Keratinocyte (primary cell): Measurements from ENCODE around the gene ADAM12. TPM values are rescaled to one million over a fixed set of nuclear protein-coding genes. Genes with fewer than 3 reads are reported as not detected.
A peak's percentile ranks its signal among the peaks of the same experiment; 100 is the strongest.

ENCODE experiments used
- DNase-seq: peaks from one replicate; pipeline ENCODE4 v3.0.0-alpha.2; 2011; ENCODE audit warnings: low read depth, missing footprints, low spot score
- FAIRE-seq: peaks from 2 replicates; lab custom pipeline; 2011; peaks lifted over from hg19 to GRCh38; lab: Jason Lieb, UNC
- H2AFZ ChIP-seq: 2 replicates; pipeline ENCODE4 v1.6.0; 2012; ENCODE audit warnings: low read length, control low read depth, inconsistent platforms; ENCODE audit not compliant: control insufficient read depth
- H3K27ac ChIP-seq: 2 replicates; pipeline ENCODE4 v1.5.1; 2011; ENCODE audit warnings: low read length; ENCODE audit not compliant: control insufficient read depth, insufficient read depth
- H3K27me3 ChIP-seq: 3 replicates; pipeline ENCODE4 v1.6.0; 2011; ENCODE audit warnings: low read length; ENCODE audit not compliant: control insufficient read depth, insufficient read depth; ENCODE audit errors: extremely low read depth
- H3K36me3 ChIP-seq, 2 experiments: 2 replicates in 1 of 2; 3 replicates in 1 of 2; pipeline ENCODE4 v1.5.1; 2011; ENCODE audit warnings: low read length in 2 of 2, mild to moderate bottlenecking in 1 of 2; ENCODE audit not compliant: control insufficient read depth in 2 of 2, insufficient read depth in 2 of 2; ENCODE audit errors: extremely low read depth in 1 of 2
- H3K4me1 ChIP-seq: 3 replicates; pipeline ENCODE4 v1.5.1; 2011; ENCODE audit warnings: low read length; ENCODE audit not compliant: control insufficient read depth, insufficient read depth; ENCODE audit errors: extremely low read depth
- H3K4me2 ChIP-seq: 3 replicates; pipeline ENCODE4 v1.6.0; 2011; ENCODE audit warnings: low read depth, low read length; ENCODE audit not compliant: control insufficient read depth, insufficient read depth; ENCODE audit errors: extremely low read depth
- H3K4me3 ChIP-seq, 3 experiments: fragments of 200-600 bp in 1 of 3; sonication (generic) in 1 of 3; 2 replicates in 2 of 3; 3 replicates in 1 of 3; pipeline ENCODE4 v1.5.1; 2011 to 2016; ENCODE audit warnings: low read length in 3 of 3, mild to moderate bottlenecking in 3 of 3, control low read depth in 2 of 3, inconsistent platforms in 1 of 3, low read depth in 1 of 3, mixed read lengths in 1 of 3, mixed run types in 1 of 3, moderate library complexity in 1 of 3; ENCODE audit not compliant: control insufficient read depth in 2 of 3, insufficient read depth in 2 of 3; ENCODE audit errors: extremely low read depth in 1 of 3
- H3K79me2 ChIP-seq: 2 replicates; pipeline ENCODE4 v1.6.0; 2012; ENCODE audit warnings: low read length; ENCODE audit not compliant: control insufficient read depth, insufficient read depth
- H3K9ac ChIP-seq: 3 replicates; pipeline ENCODE4 v1.6.0; 2011; ENCODE audit warnings: low read length; ENCODE audit not compliant: control insufficient read depth, insufficient read depth; ENCODE audit errors: extremely low read depth
- H3K9me1 ChIP-seq: 3 replicates; pipeline ENCODE4 v1.6.0; 2011; ENCODE audit warnings: low read length; ENCODE audit not compliant: control insufficient read depth, insufficient read depth; ENCODE audit errors: extremely low read depth
- H3K9me3 ChIP-seq: 2 replicates; pipeline ENCODE4 v1.5.1; 2012; ENCODE audit warnings: low read depth, low read length; ENCODE audit not compliant: control insufficient read depth
- H4K20me1 ChIP-seq: 3 replicates; pipeline ENCODE4 v1.6.0; 2011; ENCODE audit warnings: low read length; ENCODE audit not compliant: control insufficient read depth, insufficient read depth; ENCODE audit errors: extremely low read depth
- EZH2 ChIP-seq: IDR thresholded peaks from one replicate; pipeline ENCODE4 v1.6.1; 2012; ENCODE audit warnings: inconsistent platforms, mild to moderate bottlenecking, low read length, moderate library complexity
- dilution Hi-C: fragments of 300-500 bp; cut with MboI; formaldehyde crosslinking; loops from one replicate; pipeline ENCODE4 v1.7.0; 2020; ENCODE audit warnings: low sequenced_read_pairs; ENCODE audit not compliant: extremely low pct_ligation_motif_present
- polyA plus RNA-seq, 5 experiments: library from polyadenylated mRNA; depleted of rRNA in 3 of 5; stranded (reverse) in 3 of 5; stranded (forward) in 1 of 5; unstranded in 1 of 5; fragments of >200 nt; gene quantifications; 1 replicate in 1 of 5; 2 replicates in 3 of 5; 3 replicates in 1 of 5; pipeline versions ENCODE4 v1.2.1 to v1.2.3, GENCODE V29; 2011 to 2012; ENCODE audit warnings: missing spikeins in 2 of 5, low read depth in 1 of 5, low replicate concordance in 1 of 5
- TF ChIP-seq, protein P1 (sequence below), 3 experiments: IDR thresholded peaks in 1 of 3; conservative IDR thresholded peaks in 1 of 3; optimal IDR thresholded peaks in 1 of 3; 2 replicates in 2 of 3; 3 replicates in 1 of 3; pipeline versions ENCODE3 to v1.5.1; 2011; ENCODE audit warnings: low read length in 3 of 3, mild to moderate bottlenecking in 3 of 3, moderate library complexity in 2 of 3, control low read depth in 1 of 3, inconsistent platforms in 1 of 3; ENCODE audit not compliant: insufficient read depth in 2 of 3; ENCODE audit errors: extremely low read depth in 1 of 3

ADAM12 gene
- polyA plus RNA-seq, 1 donor (not counting 4 experiments of a cell fraction or from before 2014, with no cell fraction given), result 0.07 TPM

DNA sequence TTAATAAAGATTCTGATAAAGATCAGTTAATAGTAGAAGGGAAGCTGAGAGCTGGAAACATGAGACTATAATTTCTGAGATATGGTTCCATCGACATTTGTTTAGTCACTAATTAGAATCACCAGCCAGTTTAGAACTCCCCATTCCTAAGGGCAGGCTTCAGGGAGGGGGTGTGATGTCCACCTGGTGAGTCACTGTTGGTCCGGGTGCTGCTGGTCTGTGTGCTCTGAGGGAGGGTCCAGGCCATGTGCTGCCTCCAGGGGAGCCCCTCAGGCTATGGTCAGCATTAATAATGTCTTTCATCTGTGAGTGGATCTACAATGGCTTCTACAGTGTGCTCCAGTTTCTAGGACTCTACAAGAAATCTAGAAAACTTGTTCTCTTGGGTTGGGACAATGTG is 115.8 kb downstream of the ADAM12 start:
- H3K9me1 ChIP-seq, result no peaks in the 10 kb centered on the region
- H3K79me2 ChIP-seq, result no peaks in the 10 kb centered on the region
- H3K4me2 ChIP-seq, result no peak overlapping the region
- H3K27ac ChIP-seq, result no peak overlapping the region
- no peaks in the 10 kb centered on the region for H4K20me1 ChIP-seq
- H3K27me3 ChIP-seq, result no peaks in the 10 kb centered on the region
- no peak overlapping the region for H2AFZ ChIP-seq
- no peak for FAIRE-seq
- no peak for TF ChIP-seq EZH2
- TF ChIP-seq, protein P1, sequence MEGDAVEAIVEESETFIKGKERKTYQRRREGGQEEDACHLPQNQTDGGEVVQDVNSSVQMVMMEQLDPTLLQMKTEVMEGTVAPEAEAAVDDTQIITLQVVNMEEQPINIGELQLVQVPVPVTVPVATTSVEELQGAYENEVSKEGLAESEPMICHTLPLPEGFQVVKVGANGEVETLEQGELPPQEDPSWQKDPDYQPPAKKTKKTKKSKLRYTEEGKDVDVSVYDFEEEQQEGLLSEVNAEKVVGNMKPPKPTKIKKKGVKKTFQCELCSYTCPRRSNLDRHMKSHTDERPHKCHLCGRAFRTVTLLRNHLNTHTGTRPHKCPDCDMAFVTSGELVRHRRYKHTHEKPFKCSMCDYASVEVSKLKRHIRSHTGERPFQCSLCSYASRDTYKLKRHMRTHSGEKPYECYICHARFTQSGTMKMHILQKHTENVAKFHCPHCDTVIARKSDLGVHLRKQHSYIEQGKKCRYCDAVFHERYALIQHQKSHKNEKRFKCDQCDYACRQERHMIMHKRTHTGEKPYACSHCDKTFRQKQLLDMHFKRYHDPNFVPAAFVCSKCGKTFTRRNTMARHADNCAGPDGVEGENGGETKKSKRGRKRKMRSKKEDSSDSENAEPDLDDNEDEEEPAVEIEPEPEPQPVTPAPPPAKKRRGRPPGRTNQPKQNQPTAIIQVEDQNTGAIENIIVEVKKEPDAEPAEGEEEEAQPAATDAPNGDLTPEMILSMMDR (optimal IDR thresholded peaks at IDR 0.05 in 1 of 3, IDR thresholded peaks at IDR 0.05 in 1 of 3, conservative IDR thresholded peaks at IDR 0.05 in 1 of 3; ENCODE audit: extremely low read depth in 1 of 3, insufficient read depth in 2 of 3, low read length in 3 of 3), result no peak
- no peaks in the 10 kb centered on the region for H3K4me1 ChIP-seq
- dilution Hi-C loops, result no loop called here
- H3K9me3 ChIP-seq, result no peaks in the 10 kb centered on the region
- H3K36me3 ChIP-seq, result no peaks in the 10 kb centered on the region
- DNase-seq, result no peak
- H3K9ac ChIP-seq, result no peak overlapping the region
- H3K4me3 ChIP-seq, result no peak overlapping the region

DNA sequence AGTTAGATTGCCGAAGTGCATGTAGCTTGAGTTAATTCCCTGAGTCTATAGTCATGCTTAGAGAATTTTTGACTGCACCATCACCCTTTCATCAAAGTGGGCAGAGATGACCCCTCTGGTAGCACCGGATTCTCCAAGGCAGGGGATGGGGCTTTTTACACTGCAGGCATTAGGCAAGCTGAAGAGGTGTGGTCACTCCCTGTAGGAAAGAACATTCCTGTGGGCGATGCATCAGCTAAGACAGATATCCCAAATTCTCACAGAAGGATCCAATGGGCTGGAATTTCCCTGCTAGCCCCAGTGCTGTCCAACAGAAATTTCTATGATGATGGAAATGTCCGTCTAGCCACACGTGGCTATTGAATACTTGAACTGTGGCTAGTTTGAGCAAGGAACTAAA is 118.2 kb downstream of the ADAM12 start:
- no peak overlapping the region for H3K9ac ChIP-seq
- peak; percentile 25 for DNase-seq
- H3K79me2 ChIP-seq, result no peaks in the 10 kb centered on the region
- dilution Hi-C loops, result no loop called here
- TF ChIP-seq, protein P1 (optimal IDR thresholded peaks at IDR 0.05 in 1 of 3, IDR thresholded peaks at IDR 0.05 in 1 of 3, conservative IDR thresholded peaks at IDR 0.05 in 1 of 3; ENCODE audit: extremely low read depth in 1 of 3, insufficient read depth in 2 of 3, low read length in 3 of 3), result no peak
- no peak for TF ChIP-seq EZH2
- H3K4me1 ChIP-seq, result no peaks in the 10 kb centered on the region
- FAIRE-seq, result no peak
- H3K27me3 ChIP-seq, result no peaks in the 10 kb centered on the region
- H3K4me2 ChIP-seq, result no peak overlapping the region
- no peaks in the 10 kb centered on the region for H3K36me3 ChIP-seq
- H3K4me3 ChIP-seq, result no peak overlapping the region
- H3K27ac ChIP-seq, result no peak overlapping the region
- no peaks in the 10 kb centered on the region for H3K9me1 ChIP-seq
- H4K20me1 ChIP-seq, result no peaks in the 10 kb centered on the region
- no peaks in the 10 kb centered on the region for H3K9me3 ChIP-seq
- H2AFZ ChIP-seq, result no peak overlapping the region
